Islet of Langerhans (tissue), 1 donor: ENCODE data around the gene RNF31.

Experiments used
- FAIRE-seq: peaks from one replicate; lab custom pipeline; 2011; peaks lifted over from hg19 to GRCh38; lab: Jason Lieb, UNC

The RNF31 gene

DNA sequence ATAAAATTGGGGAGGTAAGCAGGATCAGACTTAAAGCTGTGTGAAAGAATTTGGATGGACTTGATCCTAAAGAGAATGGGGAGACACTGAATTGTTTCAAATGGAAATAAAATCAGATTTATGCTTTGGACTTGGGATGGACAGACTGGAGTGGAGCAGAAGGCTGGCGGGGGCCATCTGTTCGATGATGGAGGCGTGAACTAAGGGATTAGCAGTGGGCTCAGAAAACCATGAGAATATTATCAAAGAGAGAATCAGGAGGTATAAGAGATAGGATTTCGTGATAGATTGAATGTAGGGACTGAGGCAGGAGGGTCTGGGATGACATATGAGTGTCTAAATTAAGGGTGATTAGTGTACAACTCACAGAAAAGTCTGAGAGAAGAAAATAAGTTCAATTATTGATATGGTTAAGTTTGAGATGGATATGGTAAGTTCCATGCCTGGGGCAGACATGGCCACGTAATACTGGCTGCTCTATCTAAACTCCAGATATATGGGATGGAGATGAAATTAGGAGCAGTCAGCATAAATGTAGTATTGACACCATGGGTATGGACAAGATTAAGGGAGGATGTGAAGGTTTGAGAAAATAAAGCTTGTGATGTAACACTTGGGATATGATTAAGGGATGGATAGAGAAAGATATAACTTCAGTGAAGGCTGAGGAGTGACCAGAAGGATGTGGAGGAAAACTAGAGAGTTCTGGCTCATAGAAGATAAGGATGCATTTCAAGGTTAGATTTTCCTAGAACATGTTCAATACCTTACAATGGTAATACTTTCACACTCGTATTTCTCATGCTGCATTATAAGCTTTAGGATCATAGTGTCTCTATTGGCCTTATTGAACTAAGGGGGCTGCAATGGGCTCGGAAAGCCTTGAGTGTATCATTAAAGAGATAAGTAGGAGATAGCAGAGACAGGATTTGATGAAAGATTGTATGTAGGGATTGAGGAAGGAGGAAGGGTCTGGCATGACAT lies 57.2 kb downstream of the RNF31 start:
- no peak for FAIRE-seq

- FAIRE-seq = no peak
These were observed 59.2 kb downstream of the RNF31 start for GRCh38 chr14:24206260-24207103.

GRCh38 chr14:24207104-24207551 lies 59.8 kb downstream of the RNF31 start:
- no peak for FAIRE-seq

GRCh38 chr14:24207625-24208024 lies 60.3 kb downstream of the RNF31 start:
- FAIRE-seq = no peak
